ENCODE measurements around the gene HOXA9. TPM values are rescaled to one million over a fixed set of nuclear protein-coding genes. Genes with fewer than 3 reads are reported as not detected.

Gene HOXA9
- total and polyA plus RNA-seq, 2 of the 4 experiments (the other 2 are of a cell fraction), result 0.18 to 0.32 TPM

DNA sequence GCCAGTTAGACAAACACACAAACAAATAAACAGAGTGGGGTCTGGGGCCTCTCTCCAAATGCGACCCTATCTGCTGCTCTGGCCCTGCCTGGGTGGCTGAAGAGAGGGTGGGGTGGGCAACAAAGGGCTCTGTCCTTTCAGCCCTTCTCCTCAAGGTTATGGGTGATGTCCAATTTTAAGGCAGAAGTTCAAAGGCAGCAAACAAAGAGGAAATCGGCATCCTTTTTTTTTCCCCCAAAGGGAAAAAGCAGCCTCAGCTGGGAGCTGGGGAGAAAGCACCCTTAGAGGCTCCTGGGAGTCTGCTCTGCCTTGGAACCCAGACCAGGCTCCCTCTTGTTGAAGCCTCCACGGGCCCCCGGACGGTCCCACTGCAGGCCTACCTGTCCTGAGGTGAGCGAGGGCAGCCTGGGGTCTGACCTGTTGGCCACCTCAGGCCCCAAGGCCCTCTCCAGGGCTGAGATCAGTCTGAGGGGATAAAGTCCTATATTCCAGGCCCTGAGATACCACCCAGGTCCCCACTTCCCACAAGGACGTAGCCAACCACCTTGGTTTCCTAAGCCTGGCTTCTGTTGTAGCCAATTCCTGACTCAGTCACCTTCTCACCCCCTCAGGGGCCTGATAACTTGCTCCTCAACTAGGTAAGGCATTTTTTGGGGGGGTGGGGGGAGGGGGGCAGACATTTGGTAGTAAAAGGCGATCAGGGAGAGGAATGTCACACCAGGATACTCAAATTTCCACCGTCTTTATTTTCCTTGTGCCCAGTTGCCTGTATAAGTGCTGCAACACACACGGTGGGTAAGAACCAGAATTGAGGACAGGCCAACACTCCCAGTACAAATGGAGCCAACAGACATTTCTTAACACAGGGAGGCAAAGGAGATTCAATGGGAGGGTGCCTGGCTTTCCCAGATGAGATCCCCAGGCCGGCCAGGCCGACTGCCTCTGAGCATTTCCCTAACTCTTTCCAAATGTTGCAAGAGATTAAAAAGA lies 15.4 kb upstream of the HOXA9 start:
- in situ Hi-C loops (cut with MboI; ENCODE audit: low sequenced_read_pairs), result no loop called here

More for the DNA sequence above, 15.4 kb upstream of the HOXA9 start:
- CTCF ChIA-PET, result interaction anchor here (0.6 to 1.3 kb wide), 10 partner anchors 9 to 1288 kb away, joined by 3 to 5 read pairs (median 3); partner anchors contain the start of gene HOXA5
- POLR2A ChIA-PET (ENCODE audit: unreplicated experiment), result no interaction called here
- no peak for TF ChIP-seq RAD21 (IDR thresholded peaks at IDR 0.05; ENCODE audit: low read length)
- dilution Hi-C loops (cut with HindIII; ENCODE audit: low sequenced_read_pairs, unreplicated experiment), result no loop called here
- 54% methylated on average over 4 of the region's 12 CpGs; no CpG with 5 or more reads in 1 of the 2 experiments for WGBS, 2 experiments (ENCODE audit: extremely low coverage in 2 of 2, insufficient read length in 1 of 2)
- Histone ChIP-seq H2AFZ (replicated peaks; ENCODE audit: low read length, poor library complexity) (no peak overlapping the region), H3K9me1 (ENCODE audit: insufficient read depth, low read length) (no peaks in the 10 kb centered on the region), H3K4me1 (ENCODE audit: control insufficient read depth, insufficient read depth, low read length) (peaks cover 1% of the 10 kb centered on the region; the same call in 1 of the 2 replicates), H2AK5ac (ENCODE audit: low read depth, low read length) (no peak overlapping the region), H3K56ac (ENCODE audit: extremely low read depth, insufficient read depth, low read length) (no peak overlapping the region), H2BK120ac (ENCODE audit: low read depth, low read length) (no peak overlapping the region), H3K18ac (ENCODE audit: low read depth, low read length) (no peak overlapping the region), H3K4me2 (ENCODE audit: low read depth, low read length) (no peak overlapping the region), H2BK15ac (ENCODE audit: low read depth, low read length) (no peak overlapping the region), H3K27ac (ENCODE audit: insufficient read depth, low read length) (no peak overlapping the region), H2BK5ac (ENCODE audit: low read depth, low read length, poor library complexity, severe bottlenecking) (no peak overlapping the region), H3K27me3 (ENCODE audit: control insufficient read depth, insufficient read depth, low read length) (peaks cover 87% of the 10 kb centered on the region), H3K79me1 (ENCODE audit: low read depth in 1 of 2, low read length in 2 of 2) (no peaks in the 10 kb centered on the region), H4K20me1 (ENCODE audit: insufficient read depth, low read length) (peaks cover 7% of the 10 kb centered on the region; the same call in 1 of the 2 replicates), H3K9me3 (ENCODE audit: control insufficient read depth, insufficient read depth, low read length) (peaks cover 3% of the 10 kb centered on the region; the same call in 1 of the 2 replicates), H3K14ac (replicated peaks; ENCODE audit: low read depth, low read length) (no peak overlapping the region), H2BK20ac (ENCODE audit: low read depth, low read length) (no peak overlapping the region), H3K4ac (ENCODE audit: low read depth, low read length) (no peak overlapping the region), H3K4me3 (ENCODE audit: insufficient read depth, low read depth, low read length) (no peak overlapping the region), H3K23ac (ENCODE audit: low read depth, low read length) (no peak overlapping the region), H4K5ac (ENCODE audit: low read depth, low read length) (no peak overlapping the region), H3K9ac (ENCODE audit: low read depth, low read length) (no peak overlapping the region), H3K36me3 (ENCODE audit: control insufficient read depth, insufficient read depth, low read length) (no peaks in the 10 kb centered on the region), H2AK9ac (replicated peaks; ENCODE audit: low read depth, low read length, poor library complexity) (no peak overlapping the region), H4K91ac (ENCODE audit: insufficient read depth, low read depth, low read length) (no peak overlapping the region), H4K8ac (ENCODE audit: low read depth in 2 of 2, low read length in 2 of 2) (no peak overlapping the region)
- no TSS peak for BruUV-seq (replicated peaks)
- no peak for ATAC-seq (ENCODE audit: low read depth)
- DNase-seq, result no peak
- intact Hi-C loops (cut with micrococcal nuclease), result no loop called here

Measured in IMR-90 (cell line).